Stimulated activated memory B cell treated with anti-CD40 and anti-IgM and Interleukin-4, amounts not matched to agents 10 μg/mL and 1 μg/mL and 100 μg/mL, for 72 hours (primary cell): ENCODE data around the gene ZNF804B.
"Not testable (repeated sequence)": the region's sequence is repeated elsewhere in the genome, so short reads cannot be mapped to it uniquely, and the experiment has no call there.

Experiments
- ATAC-seq: fragments of 150-1000 bp; cut with Tn5 transposase; 2 replicates; pipeline ENCODE4 v1.10.0; 2021
- H3K27ac Mint-ChIP-seq: one replicate; pipeline ENCODE4 v1.8.0; 2022; ENCODE audit warnings: mild to moderate bottlenecking, mixed read lengths
- H3K27me3 Mint-ChIP-seq: one replicate; pipeline ENCODE4 v1.8.0; 2022; ENCODE audit warnings: mixed read lengths
- H3K36me3 Mint-ChIP-seq: one replicate; pipeline ENCODE4 v1.8.0; 2022; ENCODE audit warnings: mixed read lengths
- H3K4me1 Mint-ChIP-seq: one replicate; pipeline ENCODE4 v1.8.0; 2022; ENCODE audit warnings: mixed read lengths
- H3K4me3 Mint-ChIP-seq: one replicate; pipeline ENCODE4 v1.8.0; 2022; ENCODE audit warnings: mild to moderate bottlenecking, moderate library complexity, mixed read lengths
- H3K9me3 Mint-ChIP-seq: one replicate; pipeline ENCODE4 v1.8.0; 2022; ENCODE audit warnings: mixed read lengths

Gene ZNF804B

GRCh38 chr7:89165421-89165820 lies 405.9 kb downstream of the ZNF804B start:
- no peaks in the 10 kb centered on the region for H3K4me1 Mint-ChIP-seq
- no peaks in the 10 kb centered on the region for H3K27me3 Mint-ChIP-seq
- no peak overlapping the region for H3K27ac Mint-ChIP-seq
- H3K36me3 Mint-ChIP-seq, result no peaks in the 10 kb centered on the region
- peaks cover 3% of the 10 kb centered on the region for H3K9me3 Mint-ChIP-seq
- ATAC-seq, result no peak
- H3K4me3 Mint-ChIP-seq, result no peak overlapping the region

DNA sequence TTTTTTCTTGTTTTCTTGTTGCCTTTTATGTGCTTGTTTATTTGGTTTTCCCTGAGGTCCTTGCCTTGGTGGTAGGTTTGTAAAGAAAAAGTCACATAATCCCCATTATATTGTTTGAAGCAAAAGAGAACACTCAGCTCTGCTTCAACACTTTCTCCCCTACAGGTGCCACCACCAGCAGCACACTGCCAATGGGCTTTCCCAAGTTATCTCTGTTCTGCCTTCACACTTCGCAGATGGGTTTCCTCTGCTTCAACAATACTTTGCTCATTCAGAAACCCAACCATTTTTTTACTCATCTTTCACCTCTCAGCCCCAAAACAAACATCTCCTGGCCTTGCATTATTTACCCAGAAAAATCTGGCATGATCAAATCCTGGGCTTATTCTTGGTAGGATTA lies 411.1 kb downstream of the ZNF804B start:
- H3K4me1 Mint-ChIP-seq, result no peaks in the 10 kb centered on the region
- H3K9me3 Mint-ChIP-seq, result peaks cover 6% of the 10 kb centered on the region
- no peak overlapping the region for H3K27ac Mint-ChIP-seq
- H3K27me3 Mint-ChIP-seq, result no peaks in the 10 kb centered on the region
- H3K4me3 Mint-ChIP-seq, result no peak overlapping the region
- ATAC-seq, result no peak
- no peaks in the 10 kb centered on the region for H3K36me3 Mint-ChIP-seq

GRCh38 chr7:89182116-89182515 lies 422.6 kb downstream of the ZNF804B start:
- H3K27ac Mint-ChIP-seq, result no peak overlapping the region
- no peak for ATAC-seq
- no peak overlapping the region for H3K4me3 Mint-ChIP-seq

GRCh38 chr7:89183712-89184111 lies 424.2 kb downstream of the ZNF804B start:
- no peaks in the 10 kb centered on the region for H3K9me3 Mint-ChIP-seq
- no peak for ATAC-seq
- no peak overlapping the region for H3K4me3 Mint-ChIP-seq
- H3K27me3 Mint-ChIP-seq, result no peaks in the 10 kb centered on the region
- no peaks in the 10 kb centered on the region for H3K4me1 Mint-ChIP-seq
- H3K36me3 Mint-ChIP-seq, result no peaks in the 10 kb centered on the region
- no peak overlapping the region for H3K27ac Mint-ChIP-seq

More at GRCh38 chr7:89182116-89182515, 422.6 kb downstream of the ZNF804B start:
- Mint-ChIP-seq H3K27me3 (no peaks in the 10 kb centered on the region), H3K36me3 (no peaks in the 10 kb centered on the region), H3K9me3 (no peaks in the 10 kb centered on the region), H3K4me1 (no peaks in the 10 kb centered on the region)

GRCh38 chr7:89200758-89201157 lies 441.3 kb downstream of the ZNF804B start:
- Mint-ChIP-seq H3K4me1 (no peaks in the 10 kb centered on the region), H3K36me3 (no peaks in the 10 kb centered on the region), H3K27me3 (no peaks in the 10 kb centered on the region), H3K27ac (no peak overlapping the region), H3K9me3 (no peaks in the 10 kb centered on the region), H3K4me3 (no peak overlapping the region)
- no peak for ATAC-seq

- Mint-ChIP-seq H3K27me3 (no peaks in the 10 kb centered on the region), H3K4me3 (no peak overlapping the region), H3K27ac (no peak overlapping the region), H3K4me1 (no peaks in the 10 kb centered on the region), H3K36me3 (no peaks in the 10 kb centered on the region), H3K9me3 (peaks cover 6% of the 10 kb centered on the region)
- no peak for ATAC-seq
Observed at GRCh38 chr7:89223900-89224395, 464.4 kb downstream of the ZNF804B start.

- not testable (repeated sequence) for H3K36me3 Mint-ChIP-seq, H3K27ac Mint-ChIP-seq, H3K4me3 Mint-ChIP-seq, H3K9me3 Mint-ChIP-seq, ATAC-seq, H3K4me1 Mint-ChIP-seq, H3K27me3 Mint-ChIP-seq
Observed at GRCh38 chr7:89228688-89229171, 469.2 kb downstream of the ZNF804B start.

- no peaks in the 10 kb centered on the region for H3K27me3 Mint-ChIP-seq
- no peaks in the 10 kb centered on the region for H3K36me3 Mint-ChIP-seq
- no peak overlapping the region for H3K27ac Mint-ChIP-seq
- peaks cover 3% of the 10 kb centered on the region for H3K9me3 Mint-ChIP-seq
- H3K4me1 Mint-ChIP-seq, result no peaks in the 10 kb centered on the region
- H3K4me3 Mint-ChIP-seq, result no peak overlapping the region
- no peak for ATAC-seq
Observed at GRCh38 chr7:89238156-89238555, 478.7 kb downstream of the ZNF804B start.

GRCh38 chr7:89246196-89246595 lies 486.7 kb downstream of the ZNF804B start:
- Mint-ChIP-seq H3K27ac (no peak overlapping the region), H3K4me1 (no peaks in the 10 kb centered on the region), H3K27me3 (no peaks in the 10 kb centered on the region), H3K9me3 (no peaks in the 10 kb centered on the region), H3K4me3 (no peak overlapping the region), H3K36me3 (no peaks in the 10 kb centered on the region)
- no peak for ATAC-seq

- no peaks in the 10 kb centered on the region for H3K27me3 Mint-ChIP-seq
Observed at GRCh38 chr7:89247207-89247606, 487.7 kb downstream of the ZNF804B start.

DNA sequence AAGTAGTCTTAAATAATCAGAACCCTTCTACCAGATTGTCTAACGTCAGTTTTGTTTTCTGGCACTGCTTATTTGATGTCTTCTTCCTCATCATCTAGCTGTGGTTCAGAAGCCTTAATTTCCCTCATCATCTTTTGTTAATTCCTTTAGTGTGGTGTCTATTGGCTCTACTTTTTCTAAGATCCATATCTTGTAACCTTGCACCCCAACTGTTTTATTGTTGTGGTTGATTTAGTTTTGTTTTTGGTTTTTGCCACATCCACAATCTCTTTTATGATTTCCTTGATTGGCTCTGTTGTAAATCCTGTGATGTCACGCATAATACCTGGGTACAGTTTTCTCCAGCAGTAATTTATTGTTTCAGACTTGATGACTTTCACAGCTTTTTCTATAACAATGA lies 499.6 kb downstream of the ZNF804B start:
- no peaks in the 10 kb centered on the region for H3K9me3 Mint-ChIP-seq
- H3K4me1 Mint-ChIP-seq, result no peaks in the 10 kb centered on the region
- no peak for ATAC-seq
- H3K27me3 Mint-ChIP-seq, result no peaks in the 10 kb centered on the region
- H3K27ac Mint-ChIP-seq, result no peak overlapping the region
- no peaks in the 10 kb centered on the region for H3K36me3 Mint-ChIP-seq
- no peak overlapping the region for H3K4me3 Mint-ChIP-seq

More at GRCh38 chr7:89247207-89247606, 487.7 kb downstream of the ZNF804B start:
- Mint-ChIP-seq H3K4me1 (no peaks in the 10 kb centered on the region), H3K9me3 (no peaks in the 10 kb centered on the region), H3K27ac (no peak overlapping the region), H3K36me3 (no peaks in the 10 kb centered on the region), H3K4me3 (no peak overlapping the region)
- no peak for ATAC-seq

- no peaks in the 10 kb centered on the region for H3K4me1 Mint-ChIP-seq
- H3K4me3 Mint-ChIP-seq, result no peak overlapping the region
- no peaks in the 10 kb centered on the region for H3K36me3 Mint-ChIP-seq
- no peaks in the 10 kb centered on the region for H3K9me3 Mint-ChIP-seq
- H3K27ac Mint-ChIP-seq, result no peak overlapping the region
- no peaks in the 10 kb centered on the region for H3K27me3 Mint-ChIP-seq
- ATAC-seq, result no peak
Observed at GRCh38 chr7:89264126-89264525, 504.6 kb downstream of the ZNF804B start.

- no peaks in the 10 kb centered on the region for H3K9me3 Mint-ChIP-seq
- no peaks in the 10 kb centered on the region for H3K36me3 Mint-ChIP-seq
- H3K27ac Mint-ChIP-seq, result no peak overlapping the region
- H3K4me3 Mint-ChIP-seq, result no peak overlapping the region
- ATAC-seq, result no peak
- no peaks in the 10 kb centered on the region for H3K27me3 Mint-ChIP-seq
- no peaks in the 10 kb centered on the region for H3K4me1 Mint-ChIP-seq
Observed at GRCh38 chr7:89265631-89266030, 506.1 kb downstream of the ZNF804B start.

DNA sequence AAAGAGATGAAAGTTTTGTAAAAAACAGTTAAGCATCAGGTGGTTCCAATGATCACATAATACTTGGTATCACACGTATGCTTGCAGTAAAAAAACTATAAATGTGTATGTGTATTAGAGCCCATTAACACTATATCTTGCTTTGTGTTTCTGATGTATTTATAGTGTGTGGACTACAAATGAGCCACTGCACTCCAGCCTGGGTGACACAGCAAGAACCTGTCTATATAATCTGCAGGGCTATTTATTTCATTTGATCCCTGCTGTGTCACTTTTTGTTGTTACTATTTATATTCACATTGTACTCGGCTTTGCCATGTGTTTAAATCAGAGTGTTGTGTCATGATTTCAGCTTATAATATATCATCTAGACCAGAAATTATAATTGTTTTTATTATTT lies 523.8 kb downstream of the ZNF804B start:
- H3K27ac Mint-ChIP-seq, result no peak overlapping the region
- no peaks in the 10 kb centered on the region for H3K27me3 Mint-ChIP-seq
- no peak for ATAC-seq
- H3K4me1 Mint-ChIP-seq, result no peaks in the 10 kb centered on the region
- no peak overlapping the region for H3K4me3 Mint-ChIP-seq
- peaks cover 3% of the 10 kb centered on the region for H3K9me3 Mint-ChIP-seq
- H3K36me3 Mint-ChIP-seq, result no peaks in the 10 kb centered on the region

GRCh38 chr7:89308535-89308934 lies 549.0 kb downstream of the ZNF804B start:
- Mint-ChIP-seq H3K27ac (no peak overlapping the region), H3K27me3 (no peaks in the 10 kb centered on the region), H3K36me3 (no peaks in the 10 kb centered on the region), H3K4me1 (no peaks in the 10 kb centered on the region), H3K4me3 (no peak overlapping the region), H3K9me3 (no peaks in the 10 kb centered on the region)
- ATAC-seq, result no peak

- H3K36me3 Mint-ChIP-seq, result no peaks in the 10 kb centered on the region
- no peak overlapping the region for H3K27ac Mint-ChIP-seq
- no peak overlapping the region for H3K4me3 Mint-ChIP-seq
- no peak for ATAC-seq
- H3K4me1 Mint-ChIP-seq, result no peaks in the 10 kb centered on the region
- peaks cover 4% of the 10 kb centered on the region for H3K9me3 Mint-ChIP-seq
- no peaks in the 10 kb centered on the region for H3K27me3 Mint-ChIP-seq
Observed at GRCh38 chr7:89311886-89312285, 552.4 kb downstream of the ZNF804B start.

DNA sequence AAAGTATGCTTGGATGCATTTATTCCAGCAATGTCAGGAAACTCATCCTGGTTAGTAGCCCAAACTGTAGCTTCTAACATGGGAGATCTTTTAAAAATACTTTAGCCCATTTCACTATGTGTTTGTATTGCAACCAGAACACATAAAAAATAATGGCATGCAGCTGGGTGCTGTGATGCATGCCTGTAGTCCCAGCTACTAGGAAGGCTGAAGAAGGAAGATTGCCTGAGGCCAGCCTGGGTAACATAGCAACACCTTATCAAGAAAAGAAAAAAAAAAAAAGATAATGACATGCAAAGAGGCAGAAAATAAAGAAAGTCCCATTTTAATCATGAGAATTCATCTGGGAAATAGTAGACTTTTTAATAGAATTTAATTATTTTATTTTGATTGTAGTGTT lies 553.1 kb downstream of the ZNF804B start:
- peaks cover 4% of the 10 kb centered on the region for H3K9me3 Mint-ChIP-seq
- no peaks in the 10 kb centered on the region for H3K4me1 Mint-ChIP-seq
- no peak for ATAC-seq
- H3K36me3 Mint-ChIP-seq, result no peaks in the 10 kb centered on the region
- no peaks in the 10 kb centered on the region for H3K27me3 Mint-ChIP-seq
- H3K4me3 Mint-ChIP-seq, result no peak overlapping the region
- H3K27ac Mint-ChIP-seq, result no peak overlapping the region
